ENCODE measurements around the gene MCTP2. TPM values are rescaled to one million over a fixed set of nuclear protein-coding genes. Genes with fewer than 3 reads are reported as not detected.

MCTP2 gene
- total RNA-seq, 1 experiment from 2014 or later = 0.15 TPM

DNA sequence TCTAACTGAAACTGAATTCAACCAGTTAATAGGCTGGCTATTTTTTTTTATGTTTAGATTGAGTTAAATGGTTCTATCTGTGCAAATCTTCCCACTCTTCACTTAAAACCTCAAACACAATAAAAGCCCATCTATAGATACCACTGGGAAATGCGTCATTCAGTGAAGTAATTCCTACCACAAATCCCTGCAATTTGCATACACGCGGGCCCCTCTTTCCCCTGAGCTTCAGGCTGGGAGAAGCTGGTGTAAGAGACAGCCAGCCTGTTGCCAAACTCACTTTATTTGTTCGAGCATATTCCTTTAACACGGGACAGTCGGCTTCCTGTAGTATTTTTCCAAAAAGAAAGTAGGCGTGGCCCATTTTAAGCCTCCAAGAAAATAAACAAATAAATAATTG lies 26.0 kb upstream of the MCTP2 start:
- intact Hi-C loops (cut with micrococcal nuclease; ENCODE audit: unreplicated experiment) = no loop called here
- BruUV-seq (replicated peaks) = no TSS peak
- no peaks in the 10 kb centered on the region for H3K9me3 ChIP-seq (ENCODE audit: control insufficient read depth, insufficient read depth, low read depth, low read length)
- H3K27ac ChIP-seq (ENCODE audit: low read length) = no peak overlapping the region
- H3K4me3 ChIP-seq (ENCODE audit: low read depth in 2 of 2, low read length in 2 of 2) = no peak overlapping the region
- DNase-seq (ENCODE audit: low read depth, low spot score) (no peak), ATAC-seq (no peak)
- H3K36me3 ChIP-seq (ENCODE audit: control insufficient read depth, insufficient read depth, low read length) = no peaks in the 10 kb centered on the region
- POLR2A ChIA-PET = no interaction called here
- CTCF ChIA-PET = no interaction called here
- in situ Hi-C loops (cut with HindIII; ENCODE audit: low pct_unique_long_range_greater_than_20kb, low sequenced_read_pairs) = no loop called here
- TF ChIP-seq, protein P1, sequence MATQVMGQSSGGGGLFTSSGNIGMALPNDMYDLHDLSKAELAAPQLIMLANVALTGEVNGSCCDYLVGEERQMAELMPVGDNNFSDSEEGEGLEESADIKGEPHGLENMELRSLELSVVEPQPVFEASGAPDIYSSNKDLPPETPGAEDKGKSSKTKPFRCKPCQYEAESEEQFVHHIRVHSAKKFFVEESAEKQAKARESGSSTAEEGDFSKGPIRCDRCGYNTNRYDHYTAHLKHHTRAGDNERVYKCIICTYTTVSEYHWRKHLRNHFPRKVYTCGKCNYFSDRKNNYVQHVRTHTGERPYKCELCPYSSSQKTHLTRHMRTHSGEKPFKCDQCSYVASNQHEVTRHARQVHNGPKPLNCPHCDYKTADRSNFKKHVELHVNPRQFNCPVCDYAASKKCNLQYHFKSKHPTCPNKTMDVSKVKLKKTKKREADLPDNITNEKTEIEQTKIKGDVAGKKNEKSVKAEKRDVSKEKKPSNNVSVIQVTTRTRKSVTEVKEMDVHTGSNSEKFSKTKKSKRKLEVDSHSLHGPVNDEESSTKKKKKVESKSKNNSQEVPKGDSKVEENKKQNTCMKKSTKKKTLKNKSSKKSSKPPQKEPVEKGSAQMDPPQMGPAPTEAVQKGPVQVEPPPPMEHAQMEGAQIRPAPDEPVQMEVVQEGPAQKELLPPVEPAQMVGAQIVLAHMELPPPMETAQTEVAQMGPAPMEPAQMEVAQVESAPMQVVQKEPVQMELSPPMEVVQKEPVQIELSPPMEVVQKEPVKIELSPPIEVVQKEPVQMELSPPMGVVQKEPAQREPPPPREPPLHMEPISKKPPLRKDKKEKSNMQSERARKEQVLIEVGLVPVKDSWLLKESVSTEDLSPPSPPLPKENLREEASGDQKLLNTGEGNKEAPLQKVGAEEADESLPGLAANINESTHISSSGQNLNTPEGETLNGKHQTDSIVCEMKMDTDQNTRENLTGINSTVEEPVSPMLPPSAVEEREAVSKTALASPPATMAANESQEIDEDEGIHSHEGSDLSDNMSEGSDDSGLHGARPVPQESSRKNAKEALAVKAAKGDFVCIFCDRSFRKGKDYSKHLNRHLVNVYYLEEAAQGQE (IDR thresholded peaks at IDR 0.05; ENCODE audit: insufficient read depth in 1 of 2, low read depth in 2 of 2, low read length in 1 of 2) = no peak
- TF ChIP-seq, protein P2, sequence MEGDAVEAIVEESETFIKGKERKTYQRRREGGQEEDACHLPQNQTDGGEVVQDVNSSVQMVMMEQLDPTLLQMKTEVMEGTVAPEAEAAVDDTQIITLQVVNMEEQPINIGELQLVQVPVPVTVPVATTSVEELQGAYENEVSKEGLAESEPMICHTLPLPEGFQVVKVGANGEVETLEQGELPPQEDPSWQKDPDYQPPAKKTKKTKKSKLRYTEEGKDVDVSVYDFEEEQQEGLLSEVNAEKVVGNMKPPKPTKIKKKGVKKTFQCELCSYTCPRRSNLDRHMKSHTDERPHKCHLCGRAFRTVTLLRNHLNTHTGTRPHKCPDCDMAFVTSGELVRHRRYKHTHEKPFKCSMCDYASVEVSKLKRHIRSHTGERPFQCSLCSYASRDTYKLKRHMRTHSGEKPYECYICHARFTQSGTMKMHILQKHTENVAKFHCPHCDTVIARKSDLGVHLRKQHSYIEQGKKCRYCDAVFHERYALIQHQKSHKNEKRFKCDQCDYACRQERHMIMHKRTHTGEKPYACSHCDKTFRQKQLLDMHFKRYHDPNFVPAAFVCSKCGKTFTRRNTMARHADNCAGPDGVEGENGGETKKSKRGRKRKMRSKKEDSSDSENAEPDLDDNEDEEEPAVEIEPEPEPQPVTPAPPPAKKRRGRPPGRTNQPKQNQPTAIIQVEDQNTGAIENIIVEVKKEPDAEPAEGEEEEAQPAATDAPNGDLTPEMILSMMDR (IDR thresholded peaks at IDR 0.05) = no peak
- TF ChIP-seq SIN3A (IDR thresholded peaks at IDR 0.05; ENCODE audit: borderline replicate concordance, insufficient read depth, low read depth, low read length) (no peak), POLR2AphosphoS5 (IDR thresholded peaks at IDR 0.05; ENCODE audit: low read depth, low read length) (no peak), TCF7L2 (IDR thresholded peaks at IDR 0.05; ENCODE audit: low read depth, low read length) (no peak)
- H3K4me1 ChIP-seq (ENCODE audit: control insufficient read depth, insufficient read depth, low read length) = no peaks in the 10 kb centered on the region
- no peaks in the 10 kb centered on the region for H3K27me3 ChIP-seq (ENCODE audit: control insufficient read depth, insufficient read depth, low read length)

DNA sequence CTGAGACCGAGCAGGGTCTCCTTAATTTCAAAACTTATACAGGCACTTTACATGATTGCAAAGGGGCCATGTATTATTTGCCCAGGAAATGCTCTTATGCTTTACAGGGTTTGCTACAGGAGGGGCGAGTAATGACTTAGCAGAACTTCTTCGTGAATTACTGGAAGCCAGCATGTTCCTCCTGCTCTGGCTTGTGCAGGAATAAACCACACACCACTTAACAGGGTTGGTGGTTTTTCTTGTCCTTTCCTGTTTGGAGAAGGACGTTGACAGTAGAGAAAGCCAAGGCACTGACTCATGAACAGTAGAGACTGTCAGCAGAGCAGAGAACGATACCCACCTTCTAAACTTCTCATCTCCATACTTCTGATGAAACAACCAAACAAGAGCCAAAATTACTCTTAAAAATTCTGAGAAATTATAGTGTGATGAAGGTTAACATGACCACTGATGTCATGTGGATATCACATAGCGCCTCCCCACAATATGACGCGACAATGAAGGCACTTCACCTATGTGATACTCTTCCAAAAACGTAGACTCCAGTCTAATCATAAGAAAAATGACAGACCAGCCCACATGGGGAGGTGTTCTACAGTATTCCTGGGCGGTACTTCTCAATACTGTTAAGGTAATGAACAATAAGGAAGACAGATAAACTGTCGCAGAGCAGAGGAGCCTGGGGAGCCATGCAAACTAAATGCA lies 24.7 kb upstream of the MCTP2 start:
- no peaks in the 10 kb centered on the region for H3K9me3 ChIP-seq (ENCODE audit: control insufficient read depth, insufficient read depth, low read depth, low read length)
- H3K27ac ChIP-seq (ENCODE audit: low read length) = no peak overlapping the region
- TF ChIP-seq, protein P2 (IDR thresholded peaks at IDR 0.05) = no peak
- TF ChIP-seq, protein P1 (IDR thresholded peaks at IDR 0.05; ENCODE audit: insufficient read depth in 1 of 2, low read depth in 2 of 2, low read length in 1 of 2) = no peak
- TF ChIP-seq SIN3A (IDR thresholded peaks at IDR 0.05; ENCODE audit: borderline replicate concordance, insufficient read depth, low read depth, low read length) (no peak), TCF7L2 (IDR thresholded peaks at IDR 0.05; ENCODE audit: low read depth, low read length) (no peak), POLR2AphosphoS5 (IDR thresholded peaks at IDR 0.05; ENCODE audit: low read depth, low read length) (no peak)
- no peak overlapping the region for H3K4me3 ChIP-seq (ENCODE audit: low read depth in 2 of 2, low read length in 2 of 2)
- ChIA-PET CTCF (no interaction called here), POLR2A (no interaction called here)
- no peaks in the 10 kb centered on the region for H3K27me3 ChIP-seq (ENCODE audit: control insufficient read depth, insufficient read depth, low read length)
- intact Hi-C loops (cut with micrococcal nuclease; ENCODE audit: unreplicated experiment) = no loop called here
- DNase-seq (ENCODE audit: low read depth, low spot score) (no peak), ATAC-seq (no peak)
- BruUV-seq (replicated peaks) = no TSS peak
- in situ Hi-C loops (cut with HindIII; ENCODE audit: low pct_unique_long_range_greater_than_20kb, low sequenced_read_pairs) = no loop called here
- no peaks in the 10 kb centered on the region for H3K4me1 ChIP-seq (ENCODE audit: control insufficient read depth, insufficient read depth, low read length)
- H3K36me3 ChIP-seq (ENCODE audit: control insufficient read depth, insufficient read depth, low read length) = no peaks in the 10 kb centered on the region

All from Panc1 (cell line).